Stimulated activated CD4-positive, alpha-beta T cell treated with anti-CD3 and anti-CD28 coated beads, Interleukin-2, amount 100 ng/mL, for 48 hours (primary cell): Measurements from ENCODE around the gene MBD3.
A peak's percentile ranks its signal among the peaks of the same experiment; 100 is the strongest.

ENCODE experiments used
- DNase-seq, 2 donors: peaks; one replicate each; pipeline ENCODE4 v3.0.0-alpha.2; 2020

The MBD3 gene

DNA sequence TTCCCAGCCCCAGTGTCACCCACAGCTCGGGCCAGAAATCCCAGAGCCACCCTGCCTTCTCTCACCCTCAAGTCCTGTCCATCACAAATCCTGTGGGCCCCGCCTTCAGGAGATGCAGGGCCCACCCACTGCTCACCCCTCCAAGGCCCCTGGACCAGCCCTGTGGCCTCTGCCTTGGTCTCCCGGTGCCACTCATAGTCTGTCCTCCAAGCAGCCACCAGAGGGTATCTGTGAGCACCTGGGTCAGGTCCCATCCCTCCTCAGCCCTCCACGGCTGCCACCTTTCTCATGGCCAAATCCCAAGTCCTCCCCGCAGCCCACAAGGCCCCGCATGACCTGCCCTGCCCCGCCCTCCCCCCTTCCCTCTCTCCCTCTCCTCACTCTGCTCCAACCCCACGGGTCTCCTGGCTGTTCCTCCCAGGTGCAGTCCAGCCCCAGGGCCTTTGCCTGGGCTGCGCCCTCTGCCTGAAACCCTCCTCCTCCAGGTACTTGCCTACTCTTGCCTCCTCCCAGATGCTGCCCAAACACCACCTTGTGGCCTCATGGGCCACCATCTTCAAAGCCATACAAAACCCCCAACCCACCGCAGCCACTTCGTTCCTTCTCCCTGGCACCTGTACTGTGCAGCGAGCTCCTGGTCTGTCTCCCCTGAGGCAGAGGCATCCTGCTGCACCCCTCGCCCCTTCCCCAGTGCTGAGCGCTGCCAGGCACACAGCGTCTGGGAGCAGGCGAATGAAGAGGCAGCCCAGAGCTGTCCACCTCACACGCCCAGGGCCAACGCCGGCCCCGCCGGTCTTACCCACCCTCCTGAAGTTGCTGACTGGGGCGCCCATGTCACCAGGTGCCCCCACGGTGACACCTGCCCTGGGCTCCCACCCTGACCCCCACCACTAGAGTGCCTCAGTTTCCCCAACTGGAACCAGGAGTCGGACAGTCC lies 25.8 kb upstream of the MBD3 start:
- DNase-seq = peak in 1 of 2 donors; percentile 15

DNA sequence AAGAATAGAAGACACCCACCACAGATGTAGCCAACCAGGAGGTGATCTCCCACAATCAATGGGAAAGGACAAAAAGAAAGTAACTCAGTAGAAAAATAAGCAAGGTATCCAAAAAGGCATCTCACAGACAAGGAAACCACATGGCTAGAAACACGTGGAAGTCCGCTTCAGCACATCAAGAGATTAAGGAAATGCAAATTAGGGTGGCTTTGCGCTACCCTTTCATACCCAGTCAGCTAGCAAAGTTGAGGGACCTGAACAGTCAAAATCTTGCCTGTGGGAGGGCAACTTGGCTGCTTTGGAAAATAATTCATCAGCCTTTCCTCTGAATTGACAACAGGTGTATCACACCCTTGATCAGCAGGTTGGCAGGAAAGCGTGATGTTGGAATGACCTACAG lies 24.2 kb upstream of the MBD3 start:
- no peak for DNase-seq

DNA sequence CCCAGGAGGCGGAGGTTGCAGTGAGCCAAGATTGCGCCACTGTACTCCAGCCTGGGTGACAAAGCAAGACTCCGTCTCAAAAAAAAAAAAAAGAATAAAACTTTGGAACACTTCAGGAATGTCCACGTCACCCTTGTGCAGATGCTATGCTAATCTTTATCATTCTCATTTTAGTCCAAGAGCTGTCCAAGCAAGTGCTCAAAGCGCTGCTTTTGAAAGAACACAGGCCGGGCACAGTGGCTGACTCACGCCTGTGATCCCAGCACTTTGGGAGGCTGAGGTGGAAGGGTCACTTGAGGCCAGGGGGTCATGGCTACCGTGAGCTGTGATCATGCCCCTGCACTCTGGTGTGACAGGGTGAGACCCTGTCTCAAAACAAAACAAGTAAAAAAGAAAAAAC lies 23.7 kb upstream of the MBD3 start:
- DNase-seq = no peak

DNA sequence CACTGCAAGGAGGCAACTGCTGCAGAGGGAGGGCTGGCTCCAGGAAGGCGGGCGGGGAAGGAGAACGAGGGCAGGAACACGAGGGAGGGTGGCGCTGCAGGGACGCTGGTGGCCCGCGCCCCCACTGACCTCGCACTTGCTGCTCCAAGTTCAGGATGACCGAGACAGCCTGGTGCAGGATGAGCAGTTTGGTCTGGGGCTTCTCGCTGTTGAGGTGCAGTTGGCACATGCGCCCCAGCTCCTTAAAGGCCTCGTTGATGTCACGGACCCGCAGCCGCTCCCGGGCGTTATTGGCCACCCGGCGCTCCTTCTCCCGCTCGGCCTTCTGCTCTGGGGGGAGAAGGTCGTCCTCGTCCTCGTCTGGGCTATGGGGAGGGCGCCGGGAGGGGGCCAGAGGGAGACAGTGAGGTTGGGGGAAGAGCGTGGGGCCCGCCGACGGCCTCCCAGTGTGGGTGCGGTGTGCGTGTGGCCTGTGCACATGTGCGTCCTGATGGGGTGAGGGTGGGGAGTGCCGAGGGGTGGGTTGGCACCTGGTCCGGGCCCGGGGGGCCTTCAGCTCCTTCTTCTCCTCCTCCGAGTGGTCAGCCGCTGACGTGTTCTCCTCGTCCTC lies 22.6 kb upstream of the MBD3 start:
- no peak for DNase-seq

DNA sequence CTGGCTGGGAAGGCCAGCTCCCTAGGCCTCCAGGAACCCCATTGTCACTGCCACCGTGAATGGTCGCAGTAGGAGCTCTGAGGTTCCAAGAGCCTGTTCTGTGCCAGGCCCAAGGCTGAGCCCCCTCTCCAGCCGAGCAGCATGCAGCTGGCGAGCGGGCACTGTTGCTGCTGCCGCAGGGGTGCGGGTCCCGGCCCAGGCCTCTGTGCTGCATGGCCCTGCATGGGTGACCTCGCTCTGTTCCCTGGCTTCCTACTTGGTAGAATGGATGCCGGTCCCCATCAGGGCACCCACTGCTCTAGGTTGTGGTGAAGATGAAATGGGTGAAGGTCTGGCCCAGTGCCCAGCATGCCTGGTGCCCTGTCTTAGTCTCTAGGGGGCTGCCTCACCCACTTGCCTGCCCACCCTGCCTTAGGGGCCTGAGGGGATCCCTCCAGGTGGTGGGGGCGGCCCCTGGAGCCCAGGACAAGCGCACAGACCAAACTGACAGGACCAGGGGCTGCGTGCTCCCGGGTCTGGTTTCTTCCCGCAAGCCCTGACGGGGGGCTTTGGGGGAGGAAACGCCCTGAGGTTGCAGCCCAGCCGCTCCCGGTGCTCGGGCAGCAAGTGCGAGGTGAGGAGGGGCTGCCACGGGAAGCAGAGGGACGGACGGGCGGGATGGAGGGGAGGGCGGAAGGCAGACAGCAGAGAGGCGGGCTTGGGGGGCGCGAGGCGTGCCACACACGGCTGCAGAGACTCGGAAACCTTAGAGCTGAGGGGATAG lies 21.3 kb upstream of the MBD3 start:
- no peak for DNase-seq

DNA sequence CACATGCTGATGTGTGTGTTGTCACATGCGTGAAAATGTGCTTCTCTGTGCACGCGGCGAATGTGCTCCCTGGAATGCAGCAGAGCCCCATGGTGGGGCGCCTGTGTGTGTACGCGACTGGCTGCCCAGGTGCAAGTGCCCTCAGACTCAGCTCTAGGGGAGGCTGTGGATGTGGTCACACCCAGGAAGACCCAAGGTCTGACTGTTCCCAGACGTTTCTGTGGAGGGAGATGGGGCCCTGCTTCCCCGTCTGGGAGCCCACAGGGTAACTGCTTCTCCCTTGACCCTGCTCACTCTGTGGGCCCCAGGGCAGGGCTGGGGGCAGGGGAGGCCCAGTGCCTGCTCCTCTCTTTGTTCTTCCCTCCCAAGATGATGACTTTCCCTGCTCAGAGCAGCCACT lies 20.5 kb upstream of the MBD3 start:
- no peak for DNase-seq

DNA sequence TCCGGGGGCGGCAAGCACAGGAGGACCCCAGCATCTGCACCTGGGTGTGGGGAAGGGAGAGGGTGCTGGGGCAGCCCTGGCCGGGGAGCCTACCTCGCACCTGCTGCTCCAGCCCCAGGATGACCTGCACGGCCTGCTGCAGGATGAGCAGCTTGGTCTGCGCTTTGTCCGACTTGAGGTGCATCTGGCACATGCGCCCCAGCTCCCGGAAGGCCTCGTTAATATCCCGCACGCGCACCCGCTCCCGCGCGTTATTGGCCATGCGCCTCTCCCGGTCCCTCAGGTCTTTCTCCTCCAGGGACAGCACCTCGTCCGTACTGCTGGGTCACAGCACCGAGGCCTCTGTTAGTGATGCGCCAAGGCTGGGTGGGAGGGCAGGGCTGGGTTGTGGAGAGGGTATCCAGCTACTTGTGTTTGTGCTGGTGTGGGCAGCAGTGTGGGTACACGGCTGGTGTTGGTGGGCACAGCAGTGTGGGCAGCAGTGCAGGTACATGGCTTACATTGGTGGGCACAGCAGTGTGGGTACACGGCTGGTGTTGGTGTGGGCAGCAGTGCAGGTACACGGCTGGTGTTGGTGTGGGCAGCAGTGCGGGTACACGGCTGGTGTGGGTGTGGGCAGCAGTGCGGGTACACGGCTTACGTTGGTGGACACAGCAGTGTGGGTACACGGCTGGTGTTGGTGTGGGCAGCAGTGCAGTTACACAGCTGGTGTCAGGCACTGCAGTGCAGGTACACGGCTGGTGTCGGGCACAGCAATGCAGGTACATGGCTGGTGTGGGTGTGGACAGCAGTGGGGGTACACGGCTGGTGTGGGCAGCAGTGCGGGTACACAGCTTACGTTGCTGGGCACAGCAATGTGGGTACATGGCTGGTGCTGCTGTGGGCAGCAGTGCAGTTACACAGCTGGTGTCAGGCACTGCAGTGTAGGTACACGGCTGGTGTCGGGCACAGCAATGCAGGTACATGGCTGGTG lies 19.7 kb upstream of the MBD3 start:
- no peak for DNase-seq

DNA sequence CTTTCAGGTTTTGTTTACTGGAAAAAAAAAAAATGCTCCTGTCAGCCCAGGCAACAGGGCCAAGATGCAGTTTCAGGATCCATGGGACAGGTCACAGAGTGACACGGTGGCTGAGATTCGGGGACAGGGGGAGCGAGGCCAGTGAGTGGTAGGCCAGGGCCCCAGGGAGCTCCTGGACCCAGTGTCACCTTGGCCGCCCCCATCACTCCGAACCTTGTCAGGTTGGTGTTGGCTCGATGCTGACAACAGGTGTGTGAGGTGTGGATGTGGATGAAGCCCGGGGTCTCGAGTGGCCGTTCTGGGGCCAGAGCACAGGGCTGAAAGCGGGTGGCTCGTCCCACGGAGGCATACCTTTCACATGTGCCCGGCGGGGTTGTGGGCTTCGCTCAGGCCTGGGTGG lies 18.7 kb upstream of the MBD3 start:
- DNase-seq = no peak

DNA sequence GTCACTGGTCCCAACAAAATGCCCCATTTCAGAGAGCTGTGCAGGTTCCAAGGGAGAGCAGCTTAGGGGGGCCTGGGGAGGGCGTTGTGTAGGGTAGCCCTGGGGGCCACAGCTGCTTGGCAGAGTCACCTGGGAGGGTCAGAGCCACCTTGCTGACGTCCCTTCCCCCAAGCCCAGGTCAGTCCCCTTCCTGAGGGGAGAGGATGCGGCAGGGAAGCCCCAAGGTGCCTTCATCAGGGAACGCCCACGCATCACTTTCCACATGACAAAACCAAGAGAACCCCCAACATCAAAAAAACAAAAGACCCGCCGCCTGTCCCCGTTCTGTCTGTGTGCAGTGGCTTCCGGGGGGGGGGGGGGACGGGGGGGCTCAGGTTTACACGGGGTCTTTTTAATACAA lies 17.9 kb upstream of the MBD3 start:
- no peak for DNase-seq

DNA sequence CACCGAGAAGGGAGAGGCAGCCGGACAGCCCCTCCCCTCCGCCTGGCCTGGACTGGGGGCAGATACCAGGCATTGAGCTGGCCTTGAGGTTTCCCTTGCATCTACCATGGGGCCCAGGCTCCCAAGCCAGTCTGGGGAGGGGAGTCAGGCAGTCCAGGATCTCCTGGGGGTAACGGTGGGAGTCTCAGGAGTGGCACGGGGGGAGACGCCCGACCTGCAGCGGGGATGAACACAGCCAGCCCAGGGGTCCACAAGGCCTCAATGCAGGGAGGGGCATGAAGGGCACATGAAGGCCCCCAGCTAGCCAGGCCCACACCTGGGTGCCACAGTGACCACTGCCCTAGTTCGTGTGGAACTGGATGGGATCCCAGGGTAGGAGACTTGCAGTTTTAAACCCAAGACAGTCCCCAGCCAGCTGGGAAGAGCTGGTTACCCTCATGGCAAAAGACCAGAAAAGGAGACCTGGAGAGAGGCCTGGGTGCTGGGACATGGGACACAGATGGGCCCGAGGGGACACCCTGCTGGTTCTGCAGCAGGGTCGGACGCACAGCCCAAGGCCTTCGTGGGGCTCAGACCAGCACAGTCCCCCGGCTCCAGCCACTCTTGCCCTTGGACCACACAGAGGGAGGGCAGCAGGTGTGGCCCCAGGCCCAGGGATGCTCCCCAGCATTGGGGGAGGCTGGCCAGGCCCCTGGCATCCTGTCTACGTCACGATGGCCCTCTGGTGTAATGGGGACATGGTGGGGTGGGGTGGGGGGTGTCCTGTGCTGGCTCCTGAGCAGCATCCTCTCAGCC lies 17.2 kb upstream of the MBD3 start:
- no peak for DNase-seq

DNA sequence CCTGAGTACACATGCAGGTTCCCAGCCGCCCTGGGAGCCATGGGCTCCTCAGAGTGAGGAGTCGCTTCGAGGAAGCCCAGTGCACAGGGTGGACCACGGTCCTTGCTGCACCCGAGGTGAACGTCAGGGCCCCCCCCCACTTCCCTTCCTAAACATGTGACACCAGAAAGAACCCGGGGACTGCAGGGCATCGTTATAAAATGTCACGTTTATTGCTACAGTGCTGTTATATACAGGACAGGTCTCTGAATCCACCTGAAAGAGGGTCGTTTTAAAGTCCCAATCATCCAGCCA lies 16.4 kb upstream of the MBD3 start:
- no peak for DNase-seq

DNA sequence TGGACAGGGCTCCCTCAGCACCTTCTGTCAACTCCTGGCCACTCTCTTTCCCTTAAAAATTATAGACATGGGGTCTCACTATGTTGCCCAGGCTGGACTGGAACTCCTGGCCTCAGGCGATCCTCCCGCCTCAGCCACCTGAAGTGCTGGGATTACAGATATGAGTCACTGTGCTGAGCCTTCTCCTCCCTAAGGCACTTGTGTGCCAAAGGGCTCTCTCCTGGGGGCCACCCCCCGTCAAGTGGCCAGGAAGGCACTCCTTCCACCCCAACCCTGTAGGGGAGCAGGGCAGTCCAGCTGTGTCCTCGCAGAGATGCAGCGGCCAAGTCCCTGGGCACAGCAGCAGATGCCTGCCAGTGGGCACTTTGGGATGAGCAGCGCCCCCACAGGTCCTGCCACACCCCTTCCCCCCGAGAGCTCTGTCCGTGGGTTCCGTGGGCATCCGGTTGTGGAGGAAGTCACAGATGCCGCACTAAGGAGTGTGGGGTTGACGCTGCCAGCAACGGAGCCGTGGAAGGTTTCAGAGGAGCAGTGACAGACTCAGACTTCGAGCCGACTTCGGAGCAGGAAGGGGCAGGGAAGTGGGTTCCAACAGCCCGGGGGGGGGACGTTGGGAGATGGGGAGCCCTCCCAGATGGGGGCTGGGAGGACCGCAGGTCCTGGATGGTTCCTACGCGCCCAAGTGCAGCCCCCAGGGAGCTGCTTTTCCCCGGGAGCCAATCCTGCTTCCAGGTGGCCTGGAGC lies 15.9 kb upstream of the MBD3 start:
- no peak for DNase-seq

DNA sequence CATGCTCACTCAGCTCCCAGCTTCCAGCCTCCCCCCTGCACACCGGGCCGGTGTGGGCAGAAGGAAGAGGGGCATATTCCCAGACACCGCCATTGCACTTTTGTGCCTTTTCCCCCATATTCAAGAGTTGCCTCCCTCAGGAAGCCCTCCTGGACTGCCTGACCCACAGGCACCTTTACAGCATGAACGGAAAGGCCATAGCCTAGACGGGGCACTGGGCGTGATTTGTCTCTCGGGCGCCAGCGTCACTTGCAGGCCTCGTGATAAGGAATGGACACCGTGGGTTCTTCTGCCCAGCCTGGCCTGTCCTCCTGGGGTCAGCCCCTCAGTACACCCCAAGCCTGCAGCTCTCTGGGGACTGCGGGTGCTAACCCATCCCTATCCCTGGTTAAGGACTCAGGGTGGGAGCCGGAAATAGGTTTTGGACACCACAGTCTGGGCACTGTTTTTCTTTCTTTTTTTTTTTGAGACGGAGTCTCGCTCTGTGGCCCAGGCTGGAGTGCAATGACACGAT lies 13.5 kb upstream of the MBD3 start:
- DNase-seq = no peak

DNA sequence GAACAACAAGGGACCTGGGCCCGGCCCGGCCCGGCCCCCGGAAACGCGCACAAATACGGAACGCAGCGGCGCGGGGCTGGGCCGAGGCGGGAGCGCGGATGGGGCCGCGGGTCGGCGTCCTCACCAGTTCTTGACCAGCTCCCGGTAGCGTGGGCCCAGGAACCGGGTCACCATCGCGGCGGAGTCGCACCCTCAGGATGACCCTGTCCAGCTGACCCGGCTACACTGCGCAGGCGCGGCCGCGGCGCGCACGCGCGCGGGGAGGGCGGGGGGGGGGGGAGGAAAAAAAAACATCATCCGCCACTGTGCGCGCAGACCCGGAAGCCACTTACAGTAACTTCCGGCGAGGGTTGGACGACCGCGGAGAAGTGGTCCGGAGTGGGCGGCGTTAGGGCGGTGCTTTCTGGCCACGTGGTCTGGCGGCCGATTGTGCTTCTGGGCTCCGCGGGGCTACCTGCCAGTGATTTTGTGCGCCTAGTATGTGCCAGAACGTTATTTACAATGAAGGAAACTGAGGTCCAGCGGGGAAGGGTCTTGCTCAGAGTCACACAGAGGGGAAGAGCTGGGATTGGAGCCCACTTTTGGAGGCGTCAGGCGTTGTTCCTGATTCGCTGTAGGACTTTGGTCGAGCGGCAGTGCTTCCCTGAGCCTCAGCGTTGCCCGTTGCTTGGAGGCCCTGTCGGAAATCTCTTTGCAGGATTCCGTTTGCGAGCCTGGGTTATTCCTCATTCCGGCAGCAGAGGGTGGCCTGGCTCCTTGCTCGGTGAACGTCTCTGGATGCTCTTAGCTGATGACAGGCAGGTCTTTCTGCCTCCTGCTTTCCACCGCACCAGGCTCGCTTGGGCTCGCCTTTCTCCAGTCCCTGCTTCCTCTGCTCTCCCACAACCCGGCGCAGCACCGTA lies 12.8 kb upstream of the MBD3 start, which contains the start of gene UQCR11:
UQCR11 (minus strand) TSS at position 227 of the 902 bp plus-strand sequence; CDS start at position 174, 53 bp downstream.
- DNase-seq = peak; percentile 88 to 89

DNA sequence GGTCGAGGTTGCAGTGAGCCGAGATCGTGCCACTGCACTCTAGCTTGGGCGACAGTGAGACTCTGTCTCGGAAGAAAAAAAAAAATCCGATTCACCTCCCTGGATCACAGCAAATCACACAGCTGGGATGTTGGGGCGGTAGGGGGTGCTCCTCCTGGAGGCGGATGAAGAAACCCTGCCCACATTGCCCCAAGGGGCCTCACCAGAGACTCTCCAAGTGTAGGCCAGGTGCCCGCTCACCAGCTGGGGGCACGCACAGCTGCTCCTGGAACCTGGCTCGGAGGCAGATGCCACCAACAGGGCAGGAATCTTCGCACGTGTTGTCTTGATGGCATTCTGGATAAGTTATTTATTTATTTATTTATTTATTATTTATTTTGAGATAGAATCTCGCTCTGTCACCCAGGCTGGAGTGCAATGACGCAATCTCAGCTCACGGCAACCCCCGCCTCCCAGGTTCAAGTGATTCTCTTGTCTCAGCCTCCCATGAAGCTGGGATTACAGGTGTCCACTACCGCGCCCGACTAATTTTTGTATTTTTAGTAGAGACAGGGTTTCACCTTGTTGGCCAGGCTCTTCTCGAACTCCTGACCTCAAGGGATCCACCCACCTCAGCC lies 9.5 kb upstream of the MBD3 start:
- DNase-seq = no peak

DNA sequence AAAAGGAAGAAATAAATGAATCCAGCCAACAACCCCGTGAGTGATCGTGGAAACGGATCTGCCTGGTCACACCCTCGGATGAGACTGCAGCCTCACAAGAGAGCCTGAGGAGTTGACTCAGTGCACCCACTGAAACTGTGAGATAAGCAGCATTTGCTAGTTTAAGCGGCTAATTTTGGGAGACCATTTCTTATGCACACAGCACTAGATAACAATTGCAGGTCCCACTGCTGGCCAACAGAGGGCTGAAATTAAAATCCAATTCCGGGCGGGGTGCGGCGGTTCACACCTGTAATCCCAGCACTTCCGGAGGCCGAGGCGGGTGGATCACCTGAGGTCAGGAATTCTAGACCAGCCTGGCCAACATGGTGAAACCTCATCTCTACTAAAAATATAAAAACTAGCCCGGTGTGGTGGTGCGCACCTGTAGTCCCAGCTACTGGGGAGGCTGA lies 9.0 kb upstream of the MBD3 start:
- no peak for DNase-seq

DNA sequence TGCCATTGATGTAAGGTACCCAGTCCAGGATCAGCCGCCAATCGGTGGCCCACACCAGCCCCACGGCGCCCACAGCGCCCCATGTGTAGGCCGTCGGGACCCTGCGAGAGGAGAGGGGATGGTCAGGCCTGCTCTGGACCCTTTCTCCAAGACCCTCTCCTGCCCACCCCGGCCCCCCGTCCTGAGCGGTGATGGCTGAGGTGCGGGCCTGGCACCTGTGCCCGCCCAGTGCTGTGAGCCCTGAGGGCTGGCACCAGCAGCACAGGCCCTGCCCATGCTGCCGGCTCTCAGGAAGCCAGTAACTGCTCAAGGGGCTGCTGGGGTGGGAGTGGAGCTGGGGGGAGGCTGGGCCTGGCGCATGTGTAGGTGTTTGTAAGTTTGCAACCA lies 6.8 kb upstream of the MBD3 start:
- DNase-seq = no peak

DNA sequence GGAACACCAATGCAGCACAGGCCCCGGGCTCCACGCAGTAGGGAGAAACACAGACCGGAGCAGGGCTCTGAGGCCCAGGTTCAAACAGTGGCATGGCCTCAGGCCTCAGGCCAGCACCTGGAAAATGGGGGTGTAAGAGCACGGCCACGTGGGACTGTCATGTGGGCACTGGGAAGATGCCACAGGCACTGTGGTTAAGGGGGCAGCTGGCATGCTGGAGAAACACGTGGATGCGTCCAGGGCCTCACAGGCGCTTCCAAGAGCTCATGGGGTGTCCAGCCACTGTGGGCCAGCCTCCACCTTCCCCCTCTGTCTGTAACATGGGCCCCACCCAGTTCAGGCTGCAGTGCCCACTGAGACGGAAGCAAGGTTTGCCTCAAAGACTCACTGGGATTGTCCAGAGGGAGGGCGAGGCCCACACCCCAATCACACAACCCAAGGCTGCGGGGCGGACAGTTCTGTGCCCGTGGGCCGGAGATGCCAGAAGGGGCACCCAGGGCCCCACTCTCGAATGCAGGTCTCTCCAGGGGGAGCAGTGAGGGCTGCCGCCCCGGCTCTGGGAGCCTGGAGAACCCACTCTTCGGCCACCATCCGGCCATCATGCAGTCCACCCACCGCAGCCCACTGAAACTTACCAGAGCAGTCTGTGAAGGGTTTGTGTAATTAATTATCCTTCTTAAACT lies 6.3 kb upstream of the MBD3 start:
- DNase-seq = no peak

DNA sequence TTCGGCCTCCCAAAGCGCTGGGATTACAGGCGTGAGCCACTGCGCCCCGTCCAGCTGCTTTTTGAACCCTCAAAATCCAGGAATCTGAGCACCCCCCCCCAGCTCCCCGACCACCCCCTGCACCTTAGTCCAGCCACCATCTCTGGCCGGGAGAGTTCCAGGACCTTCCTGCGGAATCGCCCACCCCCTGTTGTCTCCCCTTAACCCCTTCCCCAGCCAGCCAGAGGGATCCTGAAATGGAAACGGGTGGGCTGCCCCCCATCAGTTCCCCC lies 772 bp upstream of the MBD3 start:
- DNase-seq = no peak
